Testis (tissue), 2 donors: Measurements from ENCODE around the gene EXD1.

Experiments
- CTCF ChIP-seq, 3 experiments: fragments of 450-650 bp in 2 of 3; fragments of 200-600 bp in 1 of 3; sonication (generic) in 1 of 3; IDR thresholded peaks; one replicate each; pipeline ENCODE4 v1.5.1; 2016 to 2019; ENCODE audit warnings: antibody characterized with exemption in 3 of 3, mild to moderate bottlenecking in 2 of 3, moderate library complexity in 1 of 3
- POLR2A ChIP-seq: fragments of 450-650 bp; IDR thresholded peaks from one replicate; pipeline ENCODE4 v1.6.1; 2017; ENCODE audit warnings: antibody characterized with exemption, mild to moderate bottlenecking, moderate library complexity

DNA sequence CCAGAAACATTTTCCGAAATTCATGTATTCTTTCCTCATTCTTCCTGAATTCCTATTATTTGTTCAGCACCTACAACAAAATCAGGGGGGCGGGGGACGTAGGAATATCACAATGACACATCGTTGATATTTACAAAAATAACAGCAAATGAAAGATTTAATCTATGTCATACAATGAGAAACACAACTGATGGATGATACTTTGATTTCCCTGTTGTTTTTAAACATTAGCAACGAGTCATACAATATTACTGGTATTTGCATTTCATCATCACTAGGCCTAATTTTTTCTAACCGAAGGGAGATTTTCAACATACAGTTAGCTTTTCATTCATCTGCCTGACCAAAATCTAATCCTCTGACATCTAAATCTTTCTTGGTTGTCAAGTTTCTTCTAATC is 69.2 kb downstream of the EXD1 start:
- TF ChIP-seq CTCF (IDR thresholded peaks at IDR 0.05), result no peak
- TF ChIP-seq POLR2A, result no peak
